ENCODE data around the gene PPP1R1B.

The PPP1R1B gene

DNA sequence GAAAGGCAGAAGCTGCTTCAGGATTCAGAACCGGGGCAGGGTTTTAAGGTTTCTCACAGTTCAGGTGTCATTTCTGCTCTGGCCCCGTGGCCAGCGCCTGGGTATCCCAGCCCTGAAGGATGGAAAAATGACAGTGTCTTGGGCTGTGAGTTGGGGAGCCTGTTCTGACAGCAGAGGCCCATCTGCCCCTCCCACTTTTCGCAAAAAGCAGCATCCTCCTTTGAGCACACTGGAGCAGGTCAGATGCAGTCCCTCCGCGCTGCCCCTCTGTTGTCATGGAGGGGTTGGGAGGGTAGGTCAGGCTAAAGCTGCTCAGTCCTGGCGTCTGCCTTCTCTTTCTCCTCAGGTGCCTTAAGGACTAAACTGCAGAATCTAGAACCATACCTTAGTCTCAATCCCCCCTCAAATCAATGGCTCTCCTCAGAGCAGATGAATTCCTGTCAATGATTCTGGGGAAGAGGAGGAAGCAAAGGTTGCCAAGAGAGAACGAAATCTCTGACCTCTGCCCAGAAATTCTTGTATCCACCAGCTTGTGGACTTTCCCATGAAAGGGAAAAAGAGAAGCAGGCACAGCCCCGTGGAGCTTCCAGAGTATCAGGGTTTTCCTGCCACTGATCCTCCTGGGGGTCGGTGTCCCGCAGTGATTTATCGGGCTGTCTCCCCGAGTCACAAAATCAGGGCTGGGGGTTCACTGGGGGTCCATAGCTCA, 26.3 kb upstream of the PPP1R1B start:
- H3K27me3 ChIP-seq (replicated peaks; ENCODE audit: control insufficient read depth, insufficient read depth, low read length, poor library complexity, severe bottlenecking): peaks cover 84% of the 10 kb centered on the region
- no peak for DNase-seq
- H3K4me1 ChIP-seq (ENCODE audit: control insufficient read depth, insufficient read depth, low read length, poor library complexity, severe bottlenecking): peaks cover 35% of the 10 kb centered on the region
- H3K36me3 ChIP-seq (ENCODE audit: control insufficient read depth, insufficient read depth, low read length): no peaks in the 10 kb centered on the region
- no peak overlapping the region for H3K27ac ChIP-seq (ENCODE audit: insufficient read depth, low read length, poor library complexity, severe bottlenecking)
- no peaks in the 10 kb centered on the region for H3K9me3 ChIP-seq (ENCODE audit: control insufficient read depth, low read length)
- H3K4me3 ChIP-seq (ENCODE audit: insufficient read depth, low read depth, low read length, poor library complexity, severe bottlenecking): no peak overlapping the region

GRCh38 chr17:39600997-39601597, 25.7 kb upstream of the PPP1R1B start:
- peaks cover 88% of the 10 kb centered on the region for H3K27me3 ChIP-seq (replicated peaks; ENCODE audit: control insufficient read depth, insufficient read depth, low read length, poor library complexity, severe bottlenecking)

GRCh38 chr17:39601758-39602532, 24.8 kb upstream of the PPP1R1B start:
- Histone ChIP-seq H3K27me3 (replicated peaks; ENCODE audit: control insufficient read depth, insufficient read depth, low read length, poor library complexity, severe bottlenecking) (peaks cover 88% of the 10 kb centered on the region), H3K4me3 (ENCODE audit: insufficient read depth, low read depth, low read length, poor library complexity, severe bottlenecking) (no peak overlapping the region), H3K9me3 (ENCODE audit: control insufficient read depth, low read length) (no peaks in the 10 kb centered on the region), H3K4me1 (ENCODE audit: control insufficient read depth, insufficient read depth, low read length, poor library complexity, severe bottlenecking) (peaks cover 50% of the 10 kb centered on the region), H3K27ac (ENCODE audit: insufficient read depth, low read length, poor library complexity, severe bottlenecking) (no peak overlapping the region), H3K36me3 (ENCODE audit: control insufficient read depth, insufficient read depth, low read length) (no peaks in the 10 kb centered on the region)
- DNase-seq: no peak

More at GRCh38 chr17:39600997-39601597, 25.7 kb upstream of the PPP1R1B start:
- H3K4me1 ChIP-seq (ENCODE audit: control insufficient read depth, insufficient read depth, low read length, poor library complexity, severe bottlenecking): peaks cover 41% of the 10 kb centered on the region
- H3K4me3 ChIP-seq (ENCODE audit: insufficient read depth, low read depth, low read length, poor library complexity, severe bottlenecking): no peak overlapping the region
- no peaks in the 10 kb centered on the region for H3K36me3 ChIP-seq (ENCODE audit: control insufficient read depth, insufficient read depth, low read length)
- no peaks in the 10 kb centered on the region for H3K9me3 ChIP-seq (ENCODE audit: control insufficient read depth, low read length)
- no peak overlapping the region for H3K27ac ChIP-seq (ENCODE audit: insufficient read depth, low read length, poor library complexity, severe bottlenecking)
- DNase-seq: no peak

DNA sequence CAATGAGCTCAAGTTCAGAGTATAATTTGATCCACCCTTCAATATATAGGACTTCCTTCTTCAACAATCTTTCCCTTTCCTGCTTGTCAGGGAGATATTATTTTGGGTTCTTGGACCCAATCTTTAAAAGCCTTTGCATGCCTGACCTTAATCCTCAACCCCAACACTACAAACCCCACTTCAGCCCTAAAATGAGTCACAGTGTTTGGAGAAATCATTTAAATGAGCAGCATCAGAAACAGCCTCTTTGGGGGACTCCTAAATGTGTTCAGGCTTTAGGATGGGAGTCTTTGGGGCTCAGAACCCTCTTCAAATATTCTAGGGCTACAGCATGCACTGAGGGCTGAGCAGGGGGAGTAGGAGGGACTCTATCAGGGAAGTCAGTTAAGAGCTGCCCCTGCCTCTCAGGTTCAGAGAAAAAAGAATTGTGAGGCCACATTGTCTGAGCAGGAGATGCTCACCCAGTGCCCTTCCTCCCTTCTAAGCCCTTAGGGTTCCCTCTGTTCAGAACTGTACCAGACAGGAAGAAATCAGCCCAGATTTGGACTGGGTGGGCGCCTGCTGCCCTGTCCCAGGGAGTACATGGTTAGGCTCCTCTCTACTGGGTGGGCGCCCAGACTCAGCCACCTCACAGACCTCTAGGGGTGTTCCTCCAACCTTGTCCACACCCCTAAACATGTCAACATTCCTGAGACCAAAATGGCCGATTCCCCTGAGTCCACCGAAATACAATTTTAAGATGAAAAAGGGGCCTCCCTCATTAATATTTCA, 24.0 kb upstream of the PPP1R1B start:
- Histone ChIP-seq H3K4me1 (ENCODE audit: control insufficient read depth, insufficient read depth, low read length, poor library complexity, severe bottlenecking) (peaks cover 55% of the 10 kb centered on the region), H3K27ac (ENCODE audit: insufficient read depth, low read length, poor library complexity, severe bottlenecking) (no peak overlapping the region), H3K4me3 (ENCODE audit: insufficient read depth, low read depth, low read length, poor library complexity, severe bottlenecking) (no peak overlapping the region), H3K27me3 (replicated peaks; ENCODE audit: control insufficient read depth, insufficient read depth, low read length, poor library complexity, severe bottlenecking) (peaks cover 90% of the 10 kb centered on the region), H3K36me3 (ENCODE audit: control insufficient read depth, insufficient read depth, low read length) (no peaks in the 10 kb centered on the region), H3K9me3 (ENCODE audit: control insufficient read depth, low read length) (no peaks in the 10 kb centered on the region)
- no peak for DNase-seq

DNA sequence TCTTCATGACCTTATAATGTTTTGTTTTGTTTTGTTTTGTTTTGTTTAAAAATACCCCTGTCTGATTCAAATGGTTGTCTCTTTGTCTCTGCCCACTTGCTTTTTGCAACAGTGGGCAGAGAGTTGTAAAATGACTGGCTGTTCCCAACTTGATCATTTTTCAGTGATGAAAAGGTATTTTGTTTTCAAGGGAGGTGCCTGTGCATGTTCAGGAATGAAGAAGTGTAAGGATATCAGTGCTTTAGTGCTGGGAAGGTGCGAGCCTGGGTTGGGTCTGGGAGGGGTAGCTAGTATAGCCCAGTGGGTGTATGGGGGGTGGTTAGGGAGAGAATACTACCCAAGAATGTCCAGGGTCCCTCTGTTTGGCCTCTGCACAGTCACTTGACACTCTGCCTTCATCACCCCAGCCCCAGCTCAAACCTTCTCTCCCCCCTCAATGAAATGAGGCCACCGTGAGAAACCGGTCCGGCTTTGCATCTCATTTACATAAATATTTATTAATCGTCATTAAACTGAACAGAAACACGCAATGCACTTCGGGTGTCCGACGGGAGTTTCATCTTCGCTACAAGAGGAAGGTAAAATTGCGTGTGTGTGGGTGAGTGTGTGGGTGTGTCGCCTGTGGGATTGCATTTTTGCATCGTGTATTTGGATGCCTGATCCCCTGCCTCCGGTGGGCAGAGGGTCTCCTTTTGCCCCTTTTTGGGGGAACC, 23.3 kb upstream of the PPP1R1B start:
- Histone ChIP-seq H3K4me1 (ENCODE audit: control insufficient read depth, insufficient read depth, low read length, poor library complexity, severe bottlenecking) (peaks cover 51% of the 10 kb centered on the region), H3K27me3 (replicated peaks; ENCODE audit: control insufficient read depth, insufficient read depth, low read length, poor library complexity, severe bottlenecking) (peaks cover 89% of the 10 kb centered on the region), H3K27ac (ENCODE audit: insufficient read depth, low read length, poor library complexity, severe bottlenecking) (no peak overlapping the region), H3K9me3 (ENCODE audit: control insufficient read depth, low read length) (no peaks in the 10 kb centered on the region), H3K4me3 (ENCODE audit: insufficient read depth, low read depth, low read length, poor library complexity, severe bottlenecking) (no peak overlapping the region), H3K36me3 (ENCODE audit: control insufficient read depth, insufficient read depth, low read length) (no peaks in the 10 kb centered on the region)
- DNase-seq: no peak

GRCh38 chr17:39604911-39605491, 21.8 kb upstream of the PPP1R1B start:
- Histone ChIP-seq H3K36me3 (ENCODE audit: control insufficient read depth, insufficient read depth, low read length) (no peaks in the 10 kb centered on the region), H3K27me3 (replicated peaks; ENCODE audit: control insufficient read depth, insufficient read depth, low read length, poor library complexity, severe bottlenecking) (peaks cover 76% of the 10 kb centered on the region), H3K27ac (ENCODE audit: insufficient read depth, low read length, poor library complexity, severe bottlenecking) (no peak overlapping the region), H3K4me1 (ENCODE audit: control insufficient read depth, insufficient read depth, low read length, poor library complexity, severe bottlenecking) (peaks cover 37% of the 10 kb centered on the region), H3K9me3 (ENCODE audit: control insufficient read depth, low read length) (no peaks in the 10 kb centered on the region), H3K4me3 (ENCODE audit: insufficient read depth, low read depth, low read length, poor library complexity, severe bottlenecking) (no peak overlapping the region)
- no peak for DNase-seq

DNA sequence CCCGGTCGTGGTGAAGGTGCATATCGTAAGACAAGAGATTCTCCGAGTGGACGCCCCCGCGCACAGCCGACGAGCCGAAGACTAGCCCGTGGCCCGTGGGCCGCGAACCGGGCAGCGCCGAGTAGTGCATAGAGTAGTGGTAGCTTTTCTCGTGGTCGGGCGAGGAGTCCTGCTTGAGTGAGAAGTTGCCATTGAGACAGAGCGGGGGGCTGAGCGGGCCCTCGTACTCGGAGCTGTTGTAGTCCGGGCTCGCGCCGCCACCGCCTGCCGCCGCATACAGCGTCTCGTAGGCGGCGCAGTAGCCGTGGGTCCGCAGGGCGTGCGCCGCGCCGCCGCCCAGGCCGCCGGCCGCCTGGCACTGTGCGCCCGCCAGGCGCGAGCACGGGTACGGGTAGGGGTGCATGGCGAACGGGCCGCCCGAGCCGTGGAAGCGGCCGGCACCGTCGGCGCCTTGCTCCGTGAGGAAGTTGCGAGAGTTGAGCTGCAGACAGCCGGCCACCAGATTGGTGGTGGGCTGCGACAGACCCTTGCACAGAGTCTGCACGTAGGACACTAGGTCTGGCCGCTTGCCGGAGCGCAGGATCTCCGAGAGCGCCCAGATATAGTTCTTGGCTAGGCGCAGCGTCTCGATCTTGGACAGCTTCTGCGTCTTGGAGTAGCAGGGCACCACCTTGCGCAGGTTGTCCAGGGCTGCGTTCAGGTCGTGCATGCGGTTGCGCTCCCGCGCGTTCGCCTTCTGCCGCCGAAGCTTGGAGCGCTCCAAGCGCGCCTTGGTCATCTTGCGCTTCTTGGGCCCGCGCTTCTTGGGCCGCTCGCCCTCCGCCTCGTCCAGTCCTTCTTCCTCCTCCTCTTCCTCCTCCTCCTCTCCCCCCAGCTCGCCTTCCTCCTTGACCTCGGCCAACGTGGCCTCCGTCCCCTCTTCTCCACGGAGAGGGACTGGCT, 21.0 kb upstream of the PPP1R1B start:
- peak overlapping the region; percentile 7 for H3K4me3 ChIP-seq (ENCODE audit: insufficient read depth, low read depth, low read length, poor library complexity, severe bottlenecking)
- H3K4me1 ChIP-seq (ENCODE audit: control insufficient read depth, insufficient read depth, low read length, poor library complexity, severe bottlenecking): peaks cover 37% of the 10 kb centered on the region
- no peak for DNase-seq
- no peak overlapping the region for H3K27ac ChIP-seq (ENCODE audit: insufficient read depth, low read length, poor library complexity, severe bottlenecking)
- H3K36me3 ChIP-seq (ENCODE audit: control insufficient read depth, insufficient read depth, low read length): no peaks in the 10 kb centered on the region
- peaks cover 68% of the 10 kb centered on the region for H3K27me3 ChIP-seq (replicated peaks; ENCODE audit: control insufficient read depth, insufficient read depth, low read length, poor library complexity, severe bottlenecking)
- H3K9me3 ChIP-seq (ENCODE audit: control insufficient read depth, low read length): no peaks in the 10 kb centered on the region

- Histone ChIP-seq H3K4me1 (ENCODE audit: control insufficient read depth, insufficient read depth, low read length, poor library complexity, severe bottlenecking) (peaks cover 37% of the 10 kb centered on the region), H3K9me3 (ENCODE audit: control insufficient read depth, low read length) (no peaks in the 10 kb centered on the region), H3K36me3 (ENCODE audit: control insufficient read depth, insufficient read depth, low read length) (no peaks in the 10 kb centered on the region), H3K4me3 (ENCODE audit: insufficient read depth, low read depth, low read length, poor library complexity, severe bottlenecking) (peak overlapping the region; percentile 7), H3K27me3 (replicated peaks; ENCODE audit: control insufficient read depth, insufficient read depth, low read length, poor library complexity, severe bottlenecking) (peaks cover 61% of the 10 kb centered on the region), H3K27ac (ENCODE audit: insufficient read depth, low read length, poor library complexity, severe bottlenecking) (no peak overlapping the region)
- no peak for DNase-seq
Observed at GRCh38 chr17:39606434-39607056, 20.2 kb upstream of the PPP1R1B start.
